K562 (cell line): ENCODE results near the gene REEP2. TPM values are rescaled to one million over a fixed set of nuclear protein-coding genes. Genes with fewer than 3 reads are reported as not detected.

Source experiments
- ATAC-seq: fragments of 200-7000 bp; cut with Tn5 transposase; 3 replicates; pipeline ENCODE4 v1.9.1; 2020; ENCODE audit warnings: moderate library complexity
- BruUV-seq: library from RNA; stranded (reverse); fragments of 400-500 nt; replicated peaks from 2 replicates; lab custom pipeline; 2021; lab: Mats Ljungman, UMichigan
- CTCF ChIA-PET: fragments of 300-600 bp; formaldehyde crosslinking; extraction: SDS; loops from one replicate; lab custom pipeline; 2021; ENCODE audit warnings: low intra/inter-chr PET ratio; lab: Yijun Ruan, JAX
- POLR2A ChIA-PET: fragments of 300-600, 350-650 bp; sonication (Branson Sonifier 250); formaldehyde crosslinking; extraction: SDS; loops from one replicate; lab custom pipeline; 2021; ENCODE audit warnings: antibody characterized with exemption, inconsistent platforms; lab: Yijun Ruan, JAX
- DNase-seq, 4 experiments: peaks; one replicate each; pipeline versions ENCODE4 v3.0.0 to v3.0.0-alpha.2; 2011 to 2018; ENCODE audit warnings: low spot score in 3 of 4, mixed read lengths in 3 of 4; ENCODE audit errors: extremely low read depth in 1 of 4
- FAIRE-seq: peaks from 2 replicates; lab custom pipeline; 2011; peaks lifted over from hg19 to GRCh38; lab: Jason Lieb, UNC
- H2AFZ ChIP-seq: 2 replicates; pipeline ENCODE4 v1.6.0; 2011; ENCODE audit warnings: low read depth, low read length, control low read depth, inconsistent platforms
- H3K27ac ChIP-seq: fragments of 200-600 bp; 3 replicates; pipeline ENCODE4 v1.8.0; 2011; ENCODE audit warnings: low read depth, mild to moderate bottlenecking, control low read depth, inconsistent platforms, low read length, moderate library complexity, mixed read lengths; ENCODE audit errors: extremely low read depth
- H3K27me3 ChIP-seq, 2 experiments: fragments of 300-600 bp in 1 of 2; 2 replicates in 1 of 2; 3 replicates in 1 of 2; pipeline versions ENCODE4 v1.6.0 to v1.8.0; 2011; ENCODE audit warnings: inconsistent platforms in 2 of 2, low read length in 2 of 2, mild to moderate bottlenecking in 1 of 2, mixed read lengths in 1 of 2, moderate library complexity in 1 of 2; ENCODE audit not compliant: control insufficient read depth in 2 of 2, insufficient read depth in 2 of 2
- H3K36me3 ChIP-seq: fragments of 300-600 bp; 3 replicates; pipeline ENCODE4 v1.8.0; 2011; ENCODE audit warnings: mild to moderate bottlenecking, low read length, inconsistent platforms; ENCODE audit not compliant: control insufficient read depth, insufficient read depth
- H3K4me1 ChIP-seq, 2 experiments: fragments of 200-600 bp in 1 of 2; replicated peaks in 1 of 2; 2 replicates in 1 of 2; 3 replicates in 1 of 2; pipeline versions ENCODE4 v1.5.1 to v1.8.0; 2011; ENCODE audit warnings: inconsistent platforms in 2 of 2, low read length in 2 of 2, mild to moderate bottlenecking in 1 of 2, mixed read lengths in 1 of 2, moderate library complexity in 1 of 2; ENCODE audit not compliant: control insufficient read depth in 2 of 2, insufficient read depth in 2 of 2
- H3K4me2 ChIP-seq: 2 replicates; pipeline ENCODE4 v1.6.1; 2011; ENCODE audit warnings: low read length, control low read depth, inconsistent platforms, mixed read lengths; ENCODE audit not compliant: insufficient read depth
- H3K4me3 ChIP-seq: fragments of 200-600 bp; sonication (generic), shearing (Covaris generic); 2 replicates; pipeline ENCODE4 v1.5.1; 2016; ENCODE audit warnings: control low read depth, inconsistent platforms
- H3K79me2 ChIP-seq: fragments of 200-600 bp; 3 replicates; pipeline ENCODE4 v1.8.0; 2011; ENCODE audit warnings: low read length, inconsistent platforms; ENCODE audit not compliant: control insufficient read depth, insufficient read depth
- H3K9ac ChIP-seq, 2 experiments: 2 replicates each; pipeline versions ENCODE4 v1.6.0 to v1.6.1; 2011; ENCODE audit warnings: low read depth in 2 of 2, low read length in 2 of 2, control low read depth in 1 of 2, inconsistent platforms in 1 of 2, mild to moderate bottlenecking in 1 of 2, mixed read lengths in 1 of 2; ENCODE audit not compliant: insufficient read depth in 1 of 2
- H3K9me1 ChIP-seq: one replicate; pipeline ENCODE4 v1.6.0; 2011; ENCODE audit warnings: inconsistent platforms, mild to moderate bottlenecking, low read length, moderate library complexity; ENCODE audit not compliant: control insufficient read depth, insufficient read depth
- H3K9me3 ChIP-seq: replicated peaks from 2 replicates; pipeline ENCODE4 v1.5.1; 2011; ENCODE audit warnings: low read depth, low read length, inconsistent platforms; ENCODE audit not compliant: control insufficient read depth, insufficient read depth
- H4K20me1 ChIP-seq: replicated peaks from 2 replicates; pipeline ENCODE4 v1.6.1; 2011; ENCODE audit warnings: low read length, inconsistent platforms, mixed read lengths; ENCODE audit not compliant: control insufficient read depth, insufficient read depth
- CEBPB ChIP-seq: fragments of 450-650 bp; IDR thresholded peaks from 2 replicates; pipeline ENCODE4 v1.6.1; 2016; ENCODE audit warnings: missing genetic modification characterization, missing compliant biosample characterization
- CEBPG ChIP-seq, 3 experiments: fragments of 200-800 bp in 1 of 3; sonication (Bioruptor generic) in 1 of 3; sonication (generic) in 1 of 3; formaldehyde crosslinking in 1 of 3; IDR thresholded peaks in 2 of 3; conservative IDR thresholded peaks in 1 of 3; 2 replicates each; pipeline versions ENCODE4 v1.6.1 to v1.8.0; 2016 to 2022; ENCODE audit warnings: missing compliant biosample characterization in 2 of 3, missing genetic modification characterization in 2 of 3, mild to moderate bottlenecking in 1 of 3, missing genetic modification reagents in 1 of 3
- ETS1 ChIP-seq: conservative IDR thresholded peaks from 2 replicates; pipeline ENCODE4 v1.6.1; 2011; ENCODE audit warnings: low read depth, mild to moderate bottlenecking, low read length; ENCODE audit not compliant: control insufficient read depth
- ETV5 ChIP-seq: sonication (generic); formaldehyde crosslinking; IDR thresholded peaks from 2 replicates; pipeline ENCODE4 v1.4.0; 2020; ENCODE audit warnings: low read depth, mild to moderate bottlenecking, missing genetic modification reagents
- MEF2A ChIP-seq: IDR thresholded peaks from 2 replicates; pipeline ENCODE4 v1.6.1; 2011; ENCODE audit warnings: low read depth, mild to moderate bottlenecking, low read length, moderate library complexity; ENCODE audit not compliant: control insufficient read depth
- MTA3 ChIP-seq: fragments of 450-650 bp; formaldehyde crosslinking; IDR thresholded peaks from 2 replicates; pipeline ENCODE4 v1.6.1; 2017; ENCODE audit warnings: mild to moderate bottlenecking, borderline replicate concordance
- NR2C2 ChIP-seq, 2 experiments: fragments of 200-800 bp in 1 of 2; sonication (Bioruptor generic) in 1 of 2; sonication (generic) in 1 of 2; formaldehyde crosslinking in 1 of 2; IDR thresholded peaks; 2 replicates each; pipeline versions ENCODE4 v1.6.1 to v1.8.0; 2016 to 2022; ENCODE audit warnings: mild to moderate bottlenecking in 1 of 2, missing compliant biosample characterization in 1 of 2, missing genetic modification characterization in 1 of 2, missing genetic modification reagents in 1 of 2
- SIN3A ChIP-seq, 2 experiments: fragments of 150-350 bp in 1 of 2; IDR thresholded peaks; 2 replicates each; pipeline ENCODE4 v1.6.1; 2011 to 2016; ENCODE audit warnings: borderline replicate concordance in 2 of 2, low read depth in 2 of 2, low read length in 2 of 2, mild to moderate bottlenecking in 2 of 2, moderate library complexity in 2 of 2; ENCODE audit not compliant: control insufficient read depth in 1 of 2
- SUPT5H ChIP-seq: fragments of 450-650 bp; IDR thresholded peaks from 2 replicates; pipeline ENCODE4 v1.6.1; 2016
- TAF1 ChIP-seq: IDR thresholded peaks from 2 replicates; pipeline ENCODE4 v1.6.1; 2011; ENCODE audit warnings: mild to moderate bottlenecking, low read length, moderate library complexity; ENCODE audit not compliant: insufficient read depth, control insufficient read depth, severe bottlenecking; ENCODE audit errors: extremely low read depth
- TBL1XR1 ChIP-seq, 2 experiments: IDR thresholded peaks; 2 replicates each; pipeline ENCODE4 v1.6.1; 2012; ENCODE audit warnings: improper control_type of control experiment in 2 of 2, low read length in 2 of 2, mild to moderate bottlenecking in 1 of 2
- TRIM24 ChIP-seq, 2 experiments: fragments of 450-650 bp; IDR thresholded peaks; 2 replicates each; pipeline ENCODE4 v1.6.1; 2016
- ZNF431 ChIP-seq: sonication (generic); formaldehyde crosslinking; IDR thresholded peaks from 2 replicates; pipeline ENCODE4 v1.8.0; 2022; ENCODE audit warnings: mild to moderate bottlenecking, missing genetic modification reagents
- ZSCAN32 ChIP-seq: fragments of 450-650 bp; formaldehyde crosslinking; IDR thresholded peaks from 2 replicates; pipeline ENCODE4 v1.4.0; 2020; ENCODE audit warnings: mild to moderate bottlenecking, moderate library complexity
- WGBS: fragments of 100-300 bp; shearing (Covaris generic); methylation state at CpG from one replicate; pipeline ENCODE4 v1.1.6; 2016; ENCODE audit warnings: low coverage, mixed read lengths; ENCODE audit not compliant: insufficient coverage; ENCODE audit errors: missing lambda C conversion rate; 5-methylcytosine and 5-hydroxymethylcytosine counted together
- in situ Hi-C: fragments of 300-500 bp; cut with MboI; formaldehyde crosslinking; loops from 4 replicates; pipeline ENCODE4 v1.15.0; 2018; ENCODE audit warnings: inconsistent platforms, mixed read lengths
- intact Hi-C: fragments of 100-400 bp; cut with micrococcal nuclease; formaldehyde crosslinking; loops from 2 replicates; pipeline ENCODE4 v1.14.2; 2022
- polyA plus RNA-seq, 8 experiments: library from polyadenylated mRNA; depleted of rRNA in 4 of 8; stranded (reverse) in 5 of 8; unstranded in 3 of 8; fragments of >200 nt; fragmentation: Nextera tagmentation in 2 of 8; fragmentation: Illumina TruSeq in 1 of 8; extraction: Ambion mirVana in 2 of 8; extraction: Trizol in 1 of 8; gene quantifications; 2 replicates each; pipeline versions ENCODE4 v1.2.1 to v1.2.3, GENCODE V29; 2011 to 2014; ENCODE audit warnings: inconsistent platforms in 1 of 8, missing spikeins in 1 of 8
- total RNA-seq, 7 experiments: library from RNA; depleted of rRNA in 6 of 7; stranded (reverse); fragments of >200 nt in 6 of 7; fragmentation: Illumina TruSeq in 2 of 7; extraction: Trizol in 2 of 7; gene quantifications; 2 replicates each; pipeline versions ENCODE4 v1.2.1 to v1.2.3, GENCODE V29; 2011 to 2021; ENCODE audit warnings: low replicate concordance in 1 of 7

Gene REEP2
- total and polyA plus RNA-seq, 9 of the 15 experiments (the other 6 are each of a cell fraction or from before 2014, with no cell fraction given) = 0.03 to 1.1 (median 0.12) TPM; not detected in 1

GRCh38 chr5:138469540-138470321 lies 30.9 kb downstream of the REEP2 start (continued):
- peak; percentile 59 for TF ChIP-seq ZNF431
- TF ChIP-seq SUPT5H = peak; percentile 98
- peak; percentile 30 for TF ChIP-seq ZSCAN32 (CRISPR knock-in tag)
- peak; percentile 85 for TF ChIP-seq TAF1
- peak; percentile 99 for TF ChIP-seq MTA3
- TF ChIP-seq MEF2A = 0 out of 2 replicates have a peak, but pooled peaks have one; percentile 36
- 0 out of 2 replicates have a peak, but pooled peaks have one; percentile 13 for TF ChIP-seq NR2C2 (CRISPR knock-in tag; IDR thresholded peaks at IDR 0.05)
- no peak for TF ChIP-seq NR2C2 (tag; IDR thresholded peaks at IDR 0.05)
- TF ChIP-seq ETV5 (CRISPR knock-in tag) = 0 out of 2 replicates have a peak, but pooled peaks have one; percentile 22

- Histone ChIP-seq H3K4me1 (peaks cover 19 to 24% of the 10 kb centered on the region in 2 experiments; a peak in 4 of 5 replicates), H3K9me3 (no peaks in the 10 kb centered on the region), H3K27ac (no peak overlapping the region), H3K9ac (no peak overlapping the region), H4K20me1 (peaks cover 28% of the 10 kb centered on the region), H3K36me3 (peaks cover 30% of the 10 kb centered on the region), H2AFZ (no peak overlapping the region), H3K9me1 (peaks cover 22% of the 10 kb centered on the region), H3K4me2 (no peak overlapping the region), H3K27me3 (no peaks in the 10 kb centered on the region), H3K4me3 (no peak overlapping the region), H3K79me2 (peaks cover 31% of the 10 kb centered on the region)
- FAIRE-seq (no peak), ATAC-seq (peak; percentile 1), DNase-seq (no peak)
- POLR2A ChIA-PET = interaction anchor here (0.6 to 2.6 kb wide), 7 partner anchors 8 to 105 kb away, joined by 3 to 17 read pairs (median 6); partner anchors contain the start of gene ETF1
- in situ Hi-C loops = no loop called here
- intact Hi-C loops = no loop called here
- WGBS = 57% methylated on average over 3 of the region's 3 CpGs
- no TSS peak for BruUV-seq
- CTCF ChIA-PET = no interaction called here
- TF ChIP-seq ETS1 (no peak), TBL1XR1 (IDR thresholded peaks at IDR 0.05; ENCODE audit: low read length in 2 of 2) (0 out of 4 replicates have a peak, but pooled peaks of 1 of the 2 experiments have one; percentile 4), SIN3A (IDR thresholded peaks at IDR 0.05; ENCODE audit: borderline replicate concordance in 2 of 2, control insufficient read depth in 1 of 2, low read depth in 2 of 2, low read length in 2 of 2) (0 out of 4 replicates have a peak, but pooled peaks have one; percentile 13 to 42), CEBPB (peak; percentile 87), CEBPG (CRISPR knock-in tag; IDR thresholded peaks at IDR 0.05) (peak; percentile 74; the same call in 1 of the 2 replicates), CEBPG (tag; conservative IDR thresholded peaks at IDR 0.05 in 1 of 2, IDR thresholded peaks at IDR 0.05 in 1 of 2) (peak in 1 of 2 experiments; percentile 65; a peak in 1 of 4 replicates), TRIM24 (IDR thresholded peaks at IDR 0.05) (peak in 1 of 2 experiments; percentile 21; a peak in 1 of 4 replicates)
Measured at GRCh38 chr5:138470322-138471051, 31.6 kb downstream of the REEP2 start.
